ENCODE measurements around the gene CCDC69.

The CCDC69 gene

GRCh38 chr5:151228986-151229385 is 5.1 kb upstream of the CCDC69 start:
- Histone ChIP-seq H2AFZ (ENCODE audit: low read length) (no peak overlapping the region), H3K4me1 (ENCODE audit: insufficient read depth, low read length, severe bottlenecking) (peaks cover 45% of the 10 kb centered on the region), H3K9me3 (ENCODE audit: low read length) (no peaks in the 10 kb centered on the region), H3K9ac (ENCODE audit: low read length) (no peak overlapping the region), H3K4me3 (ENCODE audit: low read depth, low read length, poor library complexity, severe bottlenecking) (no peak overlapping the region), H3F3A (ENCODE audit: insufficient read depth, low read length) (no peaks in the 10 kb centered on the region; the same call in 1 of the 2 replicates), H3K9me2 (ENCODE audit: low read depth, low read length) (no peaks in the 10 kb centered on the region), H3K36me3 (ENCODE audit: insufficient read depth, low read length) (no peaks in the 10 kb centered on the region), H3K79me2 (ENCODE audit: insufficient read depth, low read length) (no peaks in the 10 kb centered on the region), H4K20me1 (ENCODE audit: insufficient read depth, low read length) (no peaks in the 10 kb centered on the region), H3K27ac (ENCODE audit: low read depth, low read length, poor library complexity, severe bottlenecking) (no peak overlapping the region), H3K4me2 (ENCODE audit: low read length) (no peak overlapping the region), H3K27me3 (ENCODE audit: insufficient read depth, low read length) (no peaks in the 10 kb centered on the region)
- TF ChIP-seq EZH2 (IDR thresholded peaks at IDR 0.05; ENCODE audit: borderline replicate concordance, low read length) = no peak
- TF ChIP-seq CTCF (IDR thresholded peaks at IDR 0.05; ENCODE audit: low read length) = no peak

GRCh38 chr5:151227918-151228447 is 4.1 kb upstream of the CCDC69 start:
- TF ChIP-seq CTCF (IDR thresholded peaks at IDR 0.05; ENCODE audit: low read length) = no peak
- no peak for TF ChIP-seq EZH2 (IDR thresholded peaks at IDR 0.05; ENCODE audit: borderline replicate concordance, low read length)
- H3K27me3 ChIP-seq (ENCODE audit: insufficient read depth, low read length) = no peaks in the 10 kb centered on the region
- H4K20me1 ChIP-seq (ENCODE audit: insufficient read depth, low read length) = no peaks in the 10 kb centered on the region
- H2AFZ ChIP-seq (ENCODE audit: low read length) = no peak overlapping the region
- H3K9me3 ChIP-seq (ENCODE audit: low read length) = no peaks in the 10 kb centered on the region
- H3K4me1 ChIP-seq (ENCODE audit: insufficient read depth, low read length, severe bottlenecking) = peaks cover 36% of the 10 kb centered on the region
- H3K9me2 ChIP-seq (ENCODE audit: low read depth, low read length) = no peaks in the 10 kb centered on the region
- peak overlapping the region; percentile 48 for H3K27ac ChIP-seq (ENCODE audit: low read depth, low read length, poor library complexity, severe bottlenecking)
- no peak overlapping the region for H3K9ac ChIP-seq (ENCODE audit: low read length)
- no peak overlapping the region for H3K4me3 ChIP-seq (ENCODE audit: low read depth, low read length, poor library complexity, severe bottlenecking)
- no peaks in the 10 kb centered on the region; the same call in 1 of the 2 replicates for H3F3A ChIP-seq (ENCODE audit: insufficient read depth, low read length)
- H3K79me2 ChIP-seq (ENCODE audit: insufficient read depth, low read length) = peaks cover 6% of the 10 kb centered on the region; the same call in 1 of the 2 replicates
- H3K4me2 ChIP-seq (ENCODE audit: low read length) = no peak overlapping the region
- H3K36me3 ChIP-seq (ENCODE audit: insufficient read depth, low read length) = peaks cover 6% of the 10 kb centered on the region; the same call in 1 of the 2 replicates

DNA sequence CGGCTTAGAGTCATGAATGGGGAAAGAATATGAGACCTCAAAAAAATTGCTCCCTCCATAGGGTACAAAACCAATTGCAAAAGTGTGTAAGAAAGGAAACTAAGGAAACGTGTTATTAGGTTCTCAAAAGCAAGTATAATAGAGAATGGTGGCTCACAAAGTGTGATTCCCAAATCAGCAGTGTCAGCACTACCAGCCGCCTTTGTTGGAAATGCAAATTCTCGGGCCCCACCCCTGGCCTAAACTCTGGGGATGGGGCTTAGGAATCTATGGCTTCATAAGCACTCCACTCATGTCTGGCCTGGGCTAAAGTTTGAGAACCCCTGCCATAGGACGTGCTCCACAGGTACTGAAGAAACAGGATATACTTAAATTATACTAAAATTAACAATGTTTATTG is 1.6 kb upstream of the CCDC69 start:
- Histone ChIP-seq H3K4me3 (ENCODE audit: low read depth, low read length, poor library complexity, severe bottlenecking) (no peak overlapping the region), H3K9ac (ENCODE audit: low read length) (no peak overlapping the region; the same call in 1 of the 2 replicates), H2AFZ (ENCODE audit: low read length) (no peak overlapping the region), H3K27ac (ENCODE audit: low read depth, low read length, poor library complexity, severe bottlenecking) (peak overlapping the region; percentile 98), H3K27me3 (ENCODE audit: insufficient read depth, low read length) (no peaks in the 10 kb centered on the region), H3K4me2 (ENCODE audit: low read length) (no peak overlapping the region), H4K20me1 (ENCODE audit: insufficient read depth, low read length) (no peaks in the 10 kb centered on the region), H3F3A (ENCODE audit: insufficient read depth, low read length) (no peaks in the 10 kb centered on the region; the same call in 1 of the 2 replicates), H3K9me2 (ENCODE audit: low read depth, low read length) (no peaks in the 10 kb centered on the region), H3K9me3 (ENCODE audit: low read length) (no peaks in the 10 kb centered on the region), H3K79me2 (ENCODE audit: insufficient read depth, low read length) (peaks cover 31% of the 10 kb centered on the region), H3K36me3 (ENCODE audit: insufficient read depth, low read length) (peaks cover 30% of the 10 kb centered on the region; the same call in 1 of the 2 replicates), H3K4me1 (ENCODE audit: insufficient read depth, low read length, severe bottlenecking) (peaks cover 44% of the 10 kb centered on the region)
- TF ChIP-seq CTCF (IDR thresholded peaks at IDR 0.05; ENCODE audit: low read length) (no peak), EZH2 (IDR thresholded peaks at IDR 0.05; ENCODE audit: borderline replicate concordance, low read length) (no peak)

Data from OCI-LY1 (cell line).